Adipocyte (in vitro differentiated cells): ENCODE data around the gene MARCHF10.

Source experiments
- DNase-seq: peaks from one replicate; pipeline ENCODE4 v3.0.0-alpha.2; 2015; ENCODE audit warnings: low read depth
- H3K27me3 ChIP-seq: replicated peaks from 2 replicates; pipeline ENCODE4 v1.7.0; 2013; ENCODE audit warnings: mild to moderate bottlenecking, low read length, moderate library complexity; ENCODE audit not compliant: control insufficient read depth, insufficient read depth
- H3K36me3 ChIP-seq: 2 replicates; pipeline ENCODE4 v1.7.0; 2013; ENCODE audit warnings: low read length, mild to moderate bottlenecking, moderate library complexity; ENCODE audit not compliant: control insufficient read depth, insufficient read depth, severe bottlenecking
- H3K4me1 ChIP-seq: 2 replicates; pipeline ENCODE4 v1.7.0; 2013; ENCODE audit warnings: mild to moderate bottlenecking, low read length, moderate library complexity; ENCODE audit not compliant: control insufficient read depth, insufficient read depth
- H3K4me3 ChIP-seq: 2 replicates; pipeline ENCODE4 v1.7.0; 2013; ENCODE audit warnings: mild to moderate bottlenecking, low read length, moderate library complexity
- H3K9ac ChIP-seq: 2 replicates; pipeline ENCODE4 v1.7.0; 2013; ENCODE audit warnings: mild to moderate bottlenecking, low read length, moderate library complexity
- H3K9me3 ChIP-seq: 2 replicates; pipeline ENCODE4 v1.7.0; 2013; ENCODE audit warnings: mild to moderate bottlenecking, low read length, moderate library complexity; ENCODE audit not compliant: control insufficient read depth

Gene MARCHF10

DNA sequence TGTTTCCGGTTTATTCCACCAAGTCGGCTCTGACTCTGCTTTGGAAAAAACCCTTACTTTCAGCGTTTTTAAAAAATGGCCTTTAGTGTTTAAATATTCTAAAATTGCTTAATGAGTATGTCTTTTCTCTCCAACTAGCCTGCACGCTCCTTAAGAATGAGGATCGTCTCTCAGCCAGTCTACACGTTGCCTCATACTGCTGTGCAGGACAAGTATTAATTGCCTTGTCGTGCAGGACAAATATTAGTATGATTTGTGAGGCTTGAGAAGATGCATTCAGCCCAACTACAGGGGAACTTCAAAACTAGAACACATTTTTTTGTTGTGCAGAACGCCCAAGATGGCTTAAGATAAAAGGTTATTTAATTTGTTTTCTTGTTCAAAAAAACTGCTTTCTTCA is 61.2 kb downstream of the MARCHF10 start:
- no peak for DNase-seq
- Histone ChIP-seq H3K27me3 (peaks cover 31% of the 10 kb centered on the region), H3K9ac (no peak overlapping the region), H3K4me1 (no peaks in the 10 kb centered on the region), H3K4me3 (no peak overlapping the region), H3K36me3 (no peaks in the 10 kb centered on the region), H3K9me3 (no peaks in the 10 kb centered on the region)

DNA sequence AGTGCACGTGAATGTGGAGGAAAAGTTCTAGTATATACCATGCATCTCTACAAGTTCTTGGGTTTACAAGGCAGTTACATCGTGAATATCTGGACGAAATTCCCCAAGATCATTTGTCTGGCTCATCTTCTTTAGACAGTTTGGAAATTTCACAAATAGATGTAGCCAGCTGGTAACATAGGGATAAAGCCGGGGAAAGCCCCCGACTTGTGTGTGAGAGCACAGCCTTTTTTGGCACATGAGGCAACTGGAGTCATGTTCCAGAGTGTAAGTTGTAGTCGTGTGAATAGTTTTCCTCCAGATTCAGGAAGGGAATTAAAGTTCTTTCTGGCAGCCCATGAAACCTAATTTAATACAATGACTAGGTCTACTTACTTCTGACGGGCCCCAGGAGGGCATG is 62.3 kb downstream of the MARCHF10 start:
- no peak for DNase-seq
- H3K9ac ChIP-seq = no peak overlapping the region

GRCh38 chr17:62744259-62744658 is 63.9 kb downstream of the MARCHF10 start:
- Histone ChIP-seq H3K27me3 (peaks cover 23% of the 10 kb centered on the region), H3K9me3 (no peaks in the 10 kb centered on the region), H3K4me1 (no peaks in the 10 kb centered on the region), H3K9ac (no peak overlapping the region), H3K4me3 (no peak overlapping the region), H3K36me3 (no peaks in the 10 kb centered on the region)
- DNase-seq = no peak

More for the DNA sequence above, 62.3 kb downstream of the MARCHF10 start:
- Histone ChIP-seq H3K27me3 (peaks cover 25% of the 10 kb centered on the region), H3K9me3 (no peaks in the 10 kb centered on the region), H3K36me3 (no peaks in the 10 kb centered on the region), H3K4me1 (no peaks in the 10 kb centered on the region), H3K4me3 (no peak overlapping the region)

GRCh38 chr17:62741290-62741689 is 66.8 kb downstream of the MARCHF10 start:
- H3K27me3 ChIP-seq = peaks cover 16% of the 10 kb centered on the region
- no peak for DNase-seq
- H3K9me3 ChIP-seq = no peaks in the 10 kb centered on the region
- H3K4me1 ChIP-seq = no peaks in the 10 kb centered on the region
- no peak overlapping the region for H3K4me3 ChIP-seq
- H3K9ac ChIP-seq = no peak overlapping the region
- H3K36me3 ChIP-seq = no peaks in the 10 kb centered on the region

DNA sequence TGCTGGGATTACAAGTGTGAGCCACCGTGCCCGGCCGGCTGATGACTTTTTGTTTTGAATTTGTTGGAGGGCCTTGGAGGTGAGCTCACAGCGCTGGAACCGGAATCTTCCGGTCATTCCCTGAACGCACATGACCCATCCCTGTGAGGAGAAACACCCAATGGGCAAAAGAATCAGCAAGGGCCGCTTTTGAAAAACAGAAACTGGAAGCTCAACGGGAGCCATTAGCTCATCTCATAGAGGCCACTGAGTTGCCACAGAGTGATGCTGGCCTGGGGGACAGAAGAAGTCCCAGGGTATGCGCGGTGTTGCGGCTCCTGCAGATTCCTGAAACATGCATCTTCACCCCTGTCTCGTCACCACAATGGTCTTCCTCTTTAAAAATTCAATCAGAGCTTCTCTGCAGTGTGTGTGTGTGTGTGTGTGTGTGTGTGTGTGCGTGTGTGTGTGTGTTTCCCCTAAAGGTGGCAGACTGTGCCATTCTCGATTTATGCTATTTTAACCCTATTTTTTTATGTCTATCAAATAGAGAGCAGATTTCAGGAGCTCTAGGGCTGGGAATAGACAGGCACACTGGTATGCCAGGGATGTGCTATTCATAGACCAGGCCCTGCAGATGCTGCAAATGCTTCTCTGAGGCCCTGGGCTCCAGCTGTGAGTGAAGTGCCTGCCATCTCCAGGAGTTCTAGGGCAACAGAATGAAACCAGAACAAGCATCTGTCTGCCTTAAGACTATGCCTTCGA is 68.3 kb downstream of the MARCHF10 start:
- H3K9ac ChIP-seq = no peak overlapping the region
- no peaks in the 10 kb centered on the region for H3K9me3 ChIP-seq
- peak; percentile 70 for DNase-seq
- H3K36me3 ChIP-seq = no peaks in the 10 kb centered on the region
- H3K4me1 ChIP-seq = no peaks in the 10 kb centered on the region
- peaks cover 4% of the 10 kb centered on the region for H3K27me3 ChIP-seq
- H3K4me3 ChIP-seq = no peak overlapping the region

GRCh38 chr17:62738281-62738680 is 69.8 kb downstream of the MARCHF10 start:
- Histone ChIP-seq H3K36me3 (no peaks in the 10 kb centered on the region), H3K4me3 (no peak overlapping the region), H3K9me3 (no peaks in the 10 kb centered on the region), H3K4me1 (no peaks in the 10 kb centered on the region), H3K9ac (no peak overlapping the region), H3K27me3 (no peaks in the 10 kb centered on the region)
- DNase-seq = no peak

GRCh38 chr17:62737513-62737912 is 70.6 kb downstream of the MARCHF10 start:
- Histone ChIP-seq H3K9ac (no peak overlapping the region), H3K36me3 (no peaks in the 10 kb centered on the region), H3K4me3 (no peak overlapping the region), H3K4me1 (no peaks in the 10 kb centered on the region), H3K27me3 (no peaks in the 10 kb centered on the region), H3K9me3 (no peaks in the 10 kb centered on the region)
- no peak for DNase-seq

DNA sequence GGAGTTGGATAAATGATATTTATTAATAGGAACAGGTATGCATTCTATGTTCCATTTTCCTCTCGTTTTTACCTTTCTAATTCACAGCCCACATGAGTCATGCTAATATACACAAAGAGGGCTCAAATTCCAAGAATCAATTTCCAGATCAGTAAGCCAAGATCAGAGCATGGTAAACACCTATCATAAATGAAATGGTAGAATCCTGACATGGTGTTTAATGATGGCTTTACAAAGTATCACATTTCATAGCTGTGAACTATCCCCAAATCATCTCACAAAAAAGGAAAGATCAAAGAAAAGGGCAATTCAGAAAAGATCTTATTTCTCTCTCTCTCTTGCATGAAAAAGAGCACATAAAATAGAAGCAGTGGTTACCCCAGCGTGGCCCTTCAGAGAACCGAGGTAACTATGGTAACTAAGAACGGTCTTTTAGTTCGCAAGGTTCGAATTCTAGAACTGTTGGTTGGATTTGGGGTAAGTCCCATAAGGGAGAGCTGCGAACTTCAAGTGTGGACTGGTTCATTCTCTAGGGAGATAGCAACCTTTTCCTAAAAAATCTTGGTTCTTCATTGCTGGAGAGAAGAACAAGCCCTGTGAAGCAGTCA is 73.0 kb downstream of the MARCHF10 start:
- no peak for DNase-seq
- Histone ChIP-seq H3K36me3 (no peaks in the 10 kb centered on the region), H3K9ac (no peak overlapping the region), H3K4me3 (no peak overlapping the region), H3K4me1 (no peaks in the 10 kb centered on the region), H3K9me3 (no peaks in the 10 kb centered on the region), H3K27me3 (no peaks in the 10 kb centered on the region)

GRCh38 chr17:62732125-62732524 is 76.0 kb downstream of the MARCHF10 start:
- H3K36me3 ChIP-seq = no peaks in the 10 kb centered on the region
- H3K27me3 ChIP-seq = peaks cover 4% of the 10 kb centered on the region
- H3K4me3 ChIP-seq = no peak overlapping the region
- H3K4me1 ChIP-seq = no peaks in the 10 kb centered on the region
- DNase-seq = no peak
- H3K9ac ChIP-seq = no peak overlapping the region
- H3K9me3 ChIP-seq = no peaks in the 10 kb centered on the region

GRCh38 chr17:62727916-62728672 is 80.0 kb downstream of the MARCHF10 start:
- Histone ChIP-seq H3K9ac (no peak overlapping the region), H3K27me3 (peaks cover 10% of the 10 kb centered on the region), H3K36me3 (no peaks in the 10 kb centered on the region), H3K4me1 (no peaks in the 10 kb centered on the region), H3K4me3 (no peak overlapping the region), H3K9me3 (no peaks in the 10 kb centered on the region)
- DNase-seq = no peak

- Histone ChIP-seq H3K9me3 (no peaks in the 10 kb centered on the region), H3K4me1 (no peaks in the 10 kb centered on the region), H3K4me3 (no peak overlapping the region), H3K9ac (no peak overlapping the region), H3K27me3 (peaks cover 10% of the 10 kb centered on the region), H3K36me3 (no peaks in the 10 kb centered on the region)
- no peak for DNase-seq
These were observed 82.3 kb downstream of the MARCHF10 start for GRCh38 chr17:62725791-62726249.
